GM12878 (cell line): ENCODE results near the gene RETREG2. TPM values are rescaled to one million over a fixed set of nuclear protein-coding genes. Genes with fewer than 3 reads are reported as not detected.
A peak's percentile ranks its signal among the peaks of the same experiment; 100 is the strongest.

ENCODE experiments used
- ATAC-seq: fragments of 200-7000 bp; cut with Tn5 transposase; 3 replicates; pipeline ENCODE4 v1.9.1; 2020; ENCODE audit warnings: mild to moderate bottlenecking, moderate library complexity
- BruUV-seq: library from RNA; stranded (reverse); fragments of 400-500 nt; replicated peaks from 2 replicates; lab custom pipeline; 2021; lab: Mats Ljungman, UMichigan
- CTCF ChIA-PET: fragments of 300-600 bp; sonication (Branson Sonifier 250); formaldehyde crosslinking; extraction: SDS; loops from one replicate; lab custom pipeline; 2021; ENCODE audit warnings: inconsistent platforms; lab: Yijun Ruan, JAX
- POLR2A ChIA-PET: fragments of 350-600 bp; formaldehyde crosslinking; extraction: SDS; loops from one replicate; lab custom pipeline; 2021; ENCODE audit warnings: inconsistent platforms; lab: Charles Lee
- RAD21 ChIA-PET: fragments of 300-600 bp; sonication (Branson Sonifier 250); formaldehyde crosslinking; loops from one replicate; lab custom pipeline; 2023; ENCODE audit warnings: antibody characterized with exemption; ENCODE audit not compliant: unreplicated experiment; lab: Charles Lee
- SMC1A ChIA-PET: fragments of 300-600 bp; sonication (Branson Sonifier 250); formaldehyde crosslinking; loops from one replicate; lab custom pipeline; 2023; ENCODE audit not compliant: unreplicated experiment, uncharacterized antibody; lab: Charles Lee
- DNase-seq: peaks from one replicate; pipeline ENCODE4 v3.0.0-alpha.2; 2011; ENCODE audit warnings: low read depth, low spot score
- FAIRE-seq: peaks from 3 replicates; lab custom pipeline; 2011; peaks lifted over from hg19 to GRCh38; lab: Jason Lieb, UNC
- H2AFZ ChIP-seq: 2 replicates; pipeline ENCODE4 v1.6.0; 2011; ENCODE audit warnings: low read depth, low read length, control low read depth; ENCODE audit not compliant: control insufficient read depth
- H3K27ac ChIP-seq: 2 replicates; pipeline ENCODE4 v1.5.1; 2011; ENCODE audit warnings: control low read depth; ENCODE audit not compliant: control insufficient read depth, insufficient read depth
- H3K27me3 ChIP-seq, 2 experiments: replicated peaks in 1 of 2; 2 replicates each; pipeline versions ENCODE4 v1.6.0 to v1.6.1; 2011; ENCODE audit warnings: low read length in 1 of 2; ENCODE audit not compliant: control insufficient read depth in 2 of 2, insufficient read depth in 2 of 2
- H3K36me3 ChIP-seq, 2 experiments: 2 replicates each; pipeline ENCODE4 v1.5.1; 2011; ENCODE audit warnings: low read length in 1 of 2; ENCODE audit not compliant: control insufficient read depth in 2 of 2, insufficient read depth in 2 of 2
- H3K4me1 ChIP-seq: 2 replicates; pipeline ENCODE4 v1.6.1; 2011; ENCODE audit warnings: mild to moderate bottlenecking, low read length, moderate library complexity, mixed read lengths; ENCODE audit not compliant: control insufficient read depth, insufficient read depth
- H3K4me2 ChIP-seq: 2 replicates; pipeline ENCODE4 v1.6.0; 2011; ENCODE audit warnings: control low read depth; ENCODE audit not compliant: control insufficient read depth, insufficient read depth
- H3K4me3 ChIP-seq: fragments of 200-600 bp; sonication (generic); 2 replicates; pipeline ENCODE4 v1.5.1; 2016
- H3K79me2 ChIP-seq: 2 replicates; pipeline ENCODE4 v1.6.0; 2011; ENCODE audit warnings: low read length; ENCODE audit not compliant: control insufficient read depth, insufficient read depth
- H3K9ac ChIP-seq: 2 replicates; pipeline ENCODE4 v1.8.0; 2011; ENCODE audit warnings: low read length, control low read depth, mixed read lengths; ENCODE audit not compliant: control insufficient read depth, insufficient read depth
- H3K9me3 ChIP-seq: replicated peaks from 3 replicates; pipeline ENCODE4 v1.5.1; 2011; ENCODE audit warnings: mild to moderate bottlenecking, low read length; ENCODE audit not compliant: control insufficient read depth, insufficient read depth
- H4K20me1 ChIP-seq: 2 replicates; pipeline ENCODE4 v1.6.0; 2011; ENCODE audit not compliant: control insufficient read depth, insufficient read depth
- ATF3 ChIP-seq: IDR thresholded peaks from 2 replicates; pipeline ENCODE4 v1.6.1; 2011; ENCODE audit warnings: low read depth, mild to moderate bottlenecking, low read length, moderate library complexity, borderline replicate concordance; ENCODE audit errors: extremely low read depth
- CHD4 ChIP-seq: fragments of 200-600 bp; sonication (generic); IDR thresholded peaks from 2 replicates; pipeline ENCODE4 v1.6.1; 2016; ENCODE audit warnings: mild to moderate bottlenecking
- EGR1 ChIP-seq, 2 experiments: IDR thresholded peaks; 1 replicate in 1 of 2; 2 replicates in 1 of 2; pipeline ENCODE4 v1.6.1; 2011 to 2012; ENCODE audit warnings: low read depth in 2 of 2, low read length in 2 of 2, borderline replicate concordance in 1 of 2, mild to moderate bottlenecking in 1 of 2, moderate library complexity in 1 of 2
- HDAC2 ChIP-seq: fragments of 200-600 bp; sonication (generic); IDR thresholded peaks from 2 replicates; pipeline ENCODE4 v1.6.1; 2017
- MEF2B ChIP-seq: fragments of 450-650 bp; IDR thresholded peaks from 2 replicates; pipeline ENCODE4 v1.6.1; 2018; ENCODE audit warnings: mild to moderate bottlenecking, moderate library complexity; ENCODE audit not compliant: partially characterized antibody, poor library complexity, severe bottlenecking
- MLLT1 ChIP-seq: fragments of 450-650 bp; IDR thresholded peaks from 2 replicates; pipeline ENCODE4 v1.6.1; 2016; ENCODE audit warnings: mild to moderate bottlenecking
- NR2C1 ChIP-seq: fragments of 450-650 bp; IDR thresholded peaks from 2 replicates; pipeline ENCODE4 v1.6.1; 2017; ENCODE audit warnings: antibody characterized with exemption, mild to moderate bottlenecking, moderate library complexity
- POU2F2 ChIP-seq: IDR thresholded peaks from 3 replicates; pipeline ENCODE4 v1.6.1; 2011; ENCODE audit warnings: low read depth, mild to moderate bottlenecking, low read length, borderline replicate concordance
- STAT1 ChIP-seq: fragments of 450-650 bp; conservative IDR thresholded peaks from 2 replicates; pipeline ENCODE4 v1.6.1; 2014; ENCODE audit warnings: antibody characterized with exemption, mild to moderate bottlenecking
- TCF3 ChIP-seq: IDR thresholded peaks from 2 replicates; pipeline ENCODE4 v1.6.1; 2012; ENCODE audit warnings: low read depth, mild to moderate bottlenecking, low read length, borderline replicate concordance; ENCODE audit not compliant: insufficient read depth
- WGBS: methylation state at CpG from one replicate; pipeline ENCODE4 v1.1.6; 2016; ENCODE audit warnings: low lambda C conversion rate; ENCODE audit not compliant: insufficient replicate concordance, insufficient coverage; ENCODE audit errors: missing lambda C conversion rate; 5-methylcytosine and 5-hydroxymethylcytosine counted together
- in situ Hi-C: fragments of 300-500 bp; cut with MboI; formaldehyde crosslinking; loops from 9 replicates; pipeline ENCODE4 v1.14.3; 2018; ENCODE audit warnings: mixed read lengths
- intact Hi-C: fragments of 100-400 bp; cut with micrococcal nuclease; formaldehyde crosslinking; loops from one replicate; pipeline ENCODE4 v1.14.2; 2022; ENCODE audit not compliant: unreplicated experiment
- polyA plus RNA-seq, 11 experiments: library from polyadenylated mRNA; depleted of rRNA in 4 of 11; unstranded in 6 of 11; stranded (reverse) in 5 of 11; fragments of >200 nt; fragmentation: Nextera tagmentation in 4 of 11; fragmentation: Illumina TruSeq in 1 of 11; extraction: Ambion mirVana in 4 of 11; extraction: Trizol in 1 of 11; gene quantifications; 1 replicate in 1 of 11; 2 replicates in 10 of 11; pipeline versions ENCODE4 v1.2.1 to v1.2.3, GENCODE V29; 2011 to 2016; ENCODE audit warnings: inconsistent platforms in 2 of 11, missing spikeins in 2 of 11, low read depth in 1 of 11
- total RNA-seq, 4 experiments: library from RNA; depleted of rRNA in 3 of 4; stranded (reverse); fragments of >200 nt in 3 of 4; fragmentation: Illumina TruSeq in 1 of 4; extraction: Trizol in 1 of 4; gene quantifications; 2 replicates each; pipeline versions ENCODE4 v1.2.1 to v1.2.3, GENCODE V29; 2013 to 2021
- TF ChIP-seq, protein P1 (sequence below): fragments of 450-650 bp; IDR thresholded peaks from 2 replicates; pipeline ENCODE4 v1.6.1; 2018; ENCODE audit warnings: borderline replicate concordance, mild to moderate bottlenecking; ENCODE audit not compliant: partially characterized antibody
- TF ChIP-seq, protein P2 (sequence below): IDR thresholded peaks from 2 replicates; pipeline ENCODE4 v1.6.1; 2012; ENCODE audit warnings: low read depth, low read length, improper control_type of control experiment

RETREG2 gene
- total and polyA plus RNA-seq, 10 of the 15 experiments (the other 5 are each of a cell fraction or from before 2014, with no cell fraction given) = 10.1 to 72.0 (median 28.3) TPM

GRCh38 chr2:219160186-219161017, 17.7 kb upstream of the RETREG2 start, which contains the start of gene NHEJ1:
Gene NHEJ1 (minus strand): TSS chr2:219160815. CDS start chr2:219158362, 2,453 bp downstream.
- RAD21 ChIA-PET = interaction anchor here (0.7 to 3.4 kb wide), 9 partner anchors 16 to 228 kb away, joined by 3 to 30 read pairs (median 7); partner anchors contain the start of genes CNPPD1 and ZFAND2B
- no peaks in the 10 kb centered on the region for H3K36me3 ChIP-seq
- H3K4me2 ChIP-seq = peak within 1 kb of the TSS; percentile 96
- no peaks in the 10 kb centered on the region for H3K27me3 ChIP-seq
- in situ Hi-C loops = no loop called here
- peak within 1 kb of the TSS; percentile 95 for H2AFZ ChIP-seq
- H3K4me3 ChIP-seq = peak within 1 kb of the TSS; percentile 85
- TSS peak; percentile 66 for BruUV-seq
- CTCF ChIA-PET = interaction anchor here (0.7 to 10.0 kb wide), 30 partner anchors 11 to 369 kb away, joined by 3 to 208 read pairs (median 5); partner anchors contain the start of genes ABCB6, CFAP65, CNPPD1 and GLB1L
- ATAC-seq (peak; percentile 97), DNase-seq (peak; percentile 65), FAIRE-seq (peak; percentile 86)
- no peaks in the 10 kb centered on the region for H3K9me3 ChIP-seq
- intact Hi-C loops = loop anchor here (1.0 to 5.0 kb wide), 7 partner anchors 16 to 227 kb away; partner anchors contain the start of genes CNPPD1, DNAJB2 and DNPEP
- H3K27ac ChIP-seq = peak within 1 kb of the TSS; percentile 78
- POLR2A ChIA-PET = interaction anchor here (0.6 to 2.4 kb wide), 5 partner anchors 89 to 971 kb away, joined by 3 to 15 read pairs (median 4); partner anchors contain the start of gene TUBA4B
- 1% methylated on average over 70 of the region's 70 CpGs for WGBS
- H3K79me2 ChIP-seq = peaks cover 2% of the 10 kb centered on the region
- no peaks in the 10 kb centered on the region for H4K20me1 ChIP-seq
- H3K4me1 ChIP-seq = peaks cover 4% of the 10 kb centered on the region; the same call in 1 of the 2 replicates
- peak within 1 kb of the TSS; percentile 80 for H3K9ac ChIP-seq
- SMC1A ChIA-PET = interaction anchor here (0.9 to 5.1 kb wide), 12 partner anchors 16 to 190 kb away, joined by 3 to 49 read pairs (median 6); partner anchors contain the start of genes ANKZF1, ATG9A, CNPPD1 and DNAJB2
- TF ChIP-seq CHD4 (no peak), ATF3 (no peak), HDAC2 (no peak), NR2C1 (no peak), EGR1 (IDR thresholded peaks at IDR 0.05; ENCODE audit: borderline replicate concordance in 1 of 2, low read depth in 2 of 2, low read length in 2 of 2) (peak in 1 of 2 experiments; percentile 72; a peak in 1 of 3 replicates), POU2F2 (peak; percentile 52; the same call in 1 of the 3 replicates), STAT1 (no peak), MEF2B (peak; percentile 97), TCF3 (0 out of 2 replicates have a peak, but pooled peaks have one; percentile 48), MLLT1 (0 out of 2 replicates have a peak, but pooled peaks have one; percentile 38)
- TF ChIP-seq, protein P1, sequence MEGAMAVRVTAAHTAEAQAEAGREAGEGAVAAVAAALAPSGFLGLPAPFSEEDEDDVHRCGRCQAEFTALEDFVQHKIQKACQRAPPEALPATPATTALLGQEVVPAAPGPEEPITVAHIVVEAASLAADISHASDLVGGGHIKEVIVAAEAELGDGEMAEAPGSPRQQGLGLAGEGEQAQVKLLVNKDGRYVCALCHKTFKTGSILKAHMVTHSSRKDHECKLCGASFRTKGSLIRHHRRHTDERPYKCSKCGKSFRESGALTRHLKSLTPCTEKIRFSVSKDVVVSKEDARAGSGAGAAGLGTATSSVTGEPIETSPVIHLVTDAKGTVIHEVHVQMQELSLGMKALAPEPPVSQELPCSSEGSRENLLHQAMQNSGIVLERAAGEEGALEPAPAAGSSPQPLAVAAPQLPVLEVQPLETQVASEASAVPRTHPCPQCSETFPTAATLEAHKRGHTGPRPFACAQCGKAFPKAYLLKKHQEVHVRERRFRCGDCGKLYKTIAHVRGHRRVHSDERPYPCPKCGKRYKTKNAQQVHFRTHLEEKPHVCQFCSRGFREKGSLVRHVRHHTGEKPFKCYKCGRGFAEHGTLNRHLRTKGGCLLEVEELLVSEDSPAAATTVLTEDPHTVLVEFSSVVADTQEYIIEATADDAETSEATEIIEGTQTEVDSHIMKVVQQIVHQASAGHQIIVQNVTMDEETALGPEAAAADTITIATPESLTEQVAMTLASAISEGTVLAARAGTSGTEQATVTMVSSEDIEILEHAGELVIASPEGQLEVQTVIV = no peak
- TF ChIP-seq, protein P2, sequence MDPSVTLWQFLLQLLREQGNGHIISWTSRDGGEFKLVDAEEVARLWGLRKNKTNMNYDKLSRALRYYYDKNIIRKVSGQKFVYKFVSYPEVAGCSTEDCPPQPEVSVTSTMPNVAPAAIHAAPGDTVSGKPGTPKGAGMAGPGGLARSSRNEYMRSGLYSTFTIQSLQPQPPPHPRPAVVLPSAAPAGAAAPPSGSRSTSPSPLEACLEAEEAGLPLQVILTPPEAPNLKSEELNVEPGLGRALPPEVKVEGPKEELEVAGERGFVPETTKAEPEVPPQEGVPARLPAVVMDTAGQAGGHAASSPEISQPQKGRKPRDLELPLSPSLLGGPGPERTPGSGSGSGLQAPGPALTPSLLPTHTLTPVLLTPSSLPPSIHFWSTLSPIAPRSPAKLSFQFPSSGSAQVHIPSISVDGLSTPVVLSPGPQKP = 0 out of 2 replicates have a peak, but pooled peaks have one; percentile 33
